Thoracic aorta (tissue), 2 donors: ENCODE results near the gene GDNF. TPM values are rescaled to one million over a fixed set of nuclear protein-coding genes. Genes with fewer than 3 reads are reported as not detected.

Experiments used
- ATAC-seq: fragments of 150-250 bp; one replicate; pipeline ENCODE4 v1.8.0; 2017; ENCODE audit warnings: low read depth; ENCODE audit not compliant: insufficient number of reproducible peaks, low FRiP score
- DNase-seq: peaks from one replicate; pipeline ENCODE4 v3.0.0-alpha.2; 2020; ENCODE audit warnings: low spot score
- H3K27ac ChIP-seq, 2 donors: fragments of 200-600 bp; sonication (generic); 1 replicate in 1 of 2; 2 replicates in 1 of 2; pipeline ENCODE4 v1.5.1; 2016; ENCODE audit warnings: mild to moderate bottlenecking in 2 of 2, moderate library complexity in 2 of 2
- H3K27me3 ChIP-seq: fragments of 200-600 bp; sonication (generic); replicated peaks from 2 replicates; pipeline ENCODE4 v1.6.0; 2016; ENCODE audit warnings: mild to moderate bottlenecking; ENCODE audit not compliant: insufficient read depth
- H3K36me3 ChIP-seq: fragments of 200-600 bp; sonication (generic); one replicate; pipeline ENCODE4 v1.5.1; 2016
- H3K4me1 ChIP-seq, 2 donors: fragments of 200-600 bp; sonication (generic); 1 replicate in 1 of 2; 2 replicates in 1 of 2; pipeline versions ENCODE4 v1.5.1 to v1.6.0; 2016; ENCODE audit warnings: low read depth in 2 of 2, mild to moderate bottlenecking in 1 of 2; ENCODE audit not compliant: control insufficient read depth in 1 of 2
- H3K4me3 ChIP-seq: fragments of 200-600 bp; sonication (generic); 2 replicates; pipeline ENCODE4 v1.5.1; 2016; ENCODE audit warnings: mild to moderate bottlenecking
- H3K9me3 ChIP-seq: fragments of 200-600 bp; sonication (generic); 2 replicates; pipeline ENCODE4 v1.5.1; 2016
- CTCF ChIP-seq: fragments of 200-600 bp; sonication (generic); IDR thresholded peaks from one replicate; pipeline ENCODE4 v1.5.1; 2019; ENCODE audit warnings: antibody characterized with exemption
- total RNA-seq, 2 donors: library from RNA; depleted of rRNA; stranded (reverse); fragments of >200 nt; gene quantifications; one replicate each; pipeline versions ENCODE4 v1.1.0 to v1.2.3, GENCODE V29; 2016

GDNF gene
- total RNA-seq, 2 donors from 2014 or later: 1.3 TPM; not detected in 1

GRCh38 chr5:37810311-37810710 is 29.5 kb downstream of the GDNF start:
- Histone ChIP-seq H3K27ac (no peak overlapping the region), H3K27me3 (no peaks in the 10 kb centered on the region), H3K4me3 (no peak overlapping the region), H3K36me3 (no peaks in the 10 kb centered on the region), H3K9me3 (no peaks in the 10 kb centered on the region), H3K4me1 (no peaks in the 10 kb centered on the region)
- TF ChIP-seq CTCF: no peak
- DNase-seq (no peak), ATAC-seq (no peak)

GRCh38 chr5:37808945-37809344 is 30.9 kb downstream of the GDNF start:
- no peak overlapping the region for H3K27ac ChIP-seq
- no peaks in the 10 kb centered on the region for H3K9me3 ChIP-seq
- DNase-seq (no peak), ATAC-seq (no peak)
- no peaks in the 10 kb centered on the region for H3K36me3 ChIP-seq
- H3K4me1 ChIP-seq: no peaks in the 10 kb centered on the region
- H3K27me3 ChIP-seq: no peaks in the 10 kb centered on the region
- no peak for TF ChIP-seq CTCF
- no peak overlapping the region for H3K4me3 ChIP-seq

- no peaks in the 10 kb centered on the region for H3K9me3 ChIP-seq
- no peaks in the 10 kb centered on the region for H3K27me3 ChIP-seq
- ATAC-seq: no peak
- no peaks in the 10 kb centered on the region for H3K4me1 ChIP-seq
- no peak for TF ChIP-seq CTCF
- no peak overlapping the region for H3K4me3 ChIP-seq
- no peaks in the 10 kb centered on the region for H3K36me3 ChIP-seq
- DNase-seq: no peak
- H3K27ac ChIP-seq: no peak overlapping the region
These were observed 32.1 kb downstream of the GDNF start for GRCh38 chr5:37807621-37808301.

DNA sequence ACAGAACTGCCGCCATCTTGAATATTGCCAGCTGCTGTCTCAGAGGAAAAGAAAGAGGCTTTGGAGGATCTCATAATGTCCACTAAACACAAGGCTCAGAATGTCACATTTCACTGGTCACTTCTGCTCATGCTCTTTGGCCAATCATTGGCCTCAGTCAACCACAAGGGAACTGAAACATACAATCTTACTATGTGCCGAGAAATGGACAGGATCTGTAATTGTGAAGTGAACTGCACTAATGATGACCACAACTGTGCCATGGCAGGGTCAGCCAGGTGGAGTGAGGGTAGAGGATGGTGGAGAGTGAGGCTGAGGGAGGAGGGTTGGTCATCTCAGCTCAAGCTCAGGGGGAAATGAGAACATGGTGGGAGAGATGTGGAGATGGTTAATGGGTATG is 32.8 kb downstream of the GDNF start:
- Histone ChIP-seq H3K27ac (no peak overlapping the region), H3K4me1 (no peaks in the 10 kb centered on the region), H3K4me3 (no peak overlapping the region), H3K27me3 (no peaks in the 10 kb centered on the region), H3K9me3 (no peaks in the 10 kb centered on the region), H3K36me3 (no peaks in the 10 kb centered on the region)
- DNase-seq (no peak), ATAC-seq (no peak)
- no peak for TF ChIP-seq CTCF

DNA sequence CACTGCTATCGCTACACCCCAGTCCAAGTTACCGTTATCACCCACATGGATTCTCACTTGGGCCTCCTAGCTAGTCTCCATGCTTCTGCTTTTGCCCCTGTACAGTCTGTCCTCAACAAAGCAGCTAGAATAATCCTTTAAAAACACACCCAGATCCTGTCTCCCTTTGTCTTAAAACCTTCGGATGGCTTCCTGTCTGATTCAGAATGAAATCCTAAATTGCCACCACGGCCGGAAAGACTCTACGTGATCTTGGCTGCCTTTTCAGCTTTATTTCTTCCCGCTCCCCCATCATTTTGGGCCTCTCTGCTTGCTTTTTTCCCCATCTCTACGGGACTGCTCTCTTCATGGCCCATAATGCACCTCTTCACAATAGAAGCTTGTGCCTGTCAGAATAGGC is 33.4 kb downstream of the GDNF start:
- Histone ChIP-seq H3K36me3 (no peaks in the 10 kb centered on the region), H3K9me3 (no peaks in the 10 kb centered on the region), H3K4me1 (no peaks in the 10 kb centered on the region), H3K4me3 (no peak overlapping the region), H3K27ac (no peak overlapping the region), H3K27me3 (no peaks in the 10 kb centered on the region)
- ATAC-seq (no peak), DNase-seq (no peak)
- TF ChIP-seq CTCF: no peak
